ENCODE measurements around the gene BCL2L12. TPM values are rescaled to one million over a fixed set of nuclear protein-coding genes. Genes with fewer than 3 reads are reported as not detected.
A peak's percentile ranks its signal among the peaks of the same experiment; 100 is the strongest.

BCL2L12 gene
- total and polyA plus RNA-seq, 2 of the 13 experiments (the other 11 are each of a cell fraction or from before 2014, with no cell fraction given) = 26.8 to 40.8 TPM

DNA sequence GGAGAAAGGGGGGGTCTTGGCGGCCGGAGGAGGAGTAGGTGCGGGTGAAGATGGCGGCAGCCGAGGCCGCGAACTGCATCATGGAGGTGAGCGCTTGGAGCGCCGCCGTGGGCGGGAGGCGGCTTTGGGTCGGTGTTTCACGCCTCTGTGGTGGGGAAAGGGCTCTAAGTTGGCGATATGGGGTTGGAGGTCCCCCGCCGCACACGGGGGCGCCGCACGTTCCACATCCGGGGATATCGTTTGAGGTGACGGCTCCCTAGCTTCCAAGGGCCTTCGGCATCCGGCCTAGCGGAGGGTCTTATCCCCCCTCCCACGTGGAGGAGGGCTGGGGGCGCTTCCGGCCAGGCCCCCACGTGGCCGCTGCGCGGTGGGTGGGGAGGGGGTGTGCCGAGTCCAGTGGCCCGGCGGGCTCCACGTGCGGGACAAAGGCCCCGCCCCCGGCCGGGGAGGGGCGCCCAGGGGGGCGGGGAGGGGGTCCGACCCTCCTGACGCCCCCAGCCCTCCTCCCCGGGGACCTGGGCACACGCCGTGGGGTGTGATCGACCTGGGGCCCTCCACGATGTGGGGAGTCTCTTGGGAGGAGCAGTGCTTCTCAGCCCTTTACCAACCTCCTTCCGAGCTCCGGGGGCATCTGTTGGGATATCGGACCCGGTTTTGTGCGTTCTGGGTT lies 11.6 kb downstream of the BCL2L12 start, which contains the start of gene PRMT1 (continued):
- no peak for TF ChIP-seq SOX6 (IDR thresholded peaks at IDR 0.05)
- peak; percentile 36; the same call in 1 of the 2 replicates for TF ChIP-seq SOX6 (CRISPR knock-in tag; IDR thresholded peaks at IDR 0.05)
- TF ChIP-seq BCL6 (CRISPR knock-in tag; IDR thresholded peaks at IDR 0.05) = peak; percentile 31; the same call in 1 of the 2 replicates
- TF ChIP-seq NR2F1 (CRISPR knock-in tag; IDR thresholded peaks at IDR 0.05) = no peak; a peak in 1 of 4 replicates
- no peak for TF ChIP-seq CCDC6 (CRISPR knock-in tag; IDR thresholded peaks at IDR 0.05)
- TF ChIP-seq, protein P1, sequence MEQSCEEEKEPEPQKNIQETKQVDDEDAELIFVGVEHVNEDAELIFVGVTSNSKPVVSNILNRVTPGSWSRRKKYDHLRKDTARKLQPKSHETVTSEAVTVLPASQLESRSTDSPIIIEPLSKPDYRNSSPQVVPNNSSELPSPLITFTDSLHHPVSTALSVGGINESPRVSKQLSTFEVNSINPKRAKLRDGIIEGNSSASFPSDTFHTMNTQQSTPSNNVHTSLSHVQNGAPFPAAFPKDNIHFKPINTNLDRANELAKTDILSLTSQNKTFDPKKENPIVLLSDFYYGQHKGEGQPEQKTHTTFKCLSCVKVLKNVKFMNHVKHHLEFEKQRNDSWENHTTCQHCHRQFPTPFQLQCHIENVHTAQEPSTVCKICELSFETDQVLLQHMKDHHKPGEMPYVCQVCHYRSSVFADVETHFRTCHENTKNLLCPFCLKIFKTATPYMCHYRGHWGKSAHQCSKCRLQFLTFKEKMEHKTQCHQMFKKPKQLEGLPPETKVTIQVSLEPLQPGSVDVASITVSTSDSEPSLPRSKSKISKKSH (CRISPR knock-in tag; IDR thresholded peaks at IDR 0.05; ENCODE audit: borderline replicate concordance) = peak; percentile 4; the same call in 1 of the 2 replicates
- TF ChIP-seq ZSCAN29 (CRISPR knock-in tag; conservative IDR thresholded peaks at IDR 0.05) = no peak
- TF ChIP-seq PCBP1 (IDR thresholded peaks at IDR 0.05; ENCODE audit: borderline replicate concordance, low read depth, low read length) = no peak
- TF ChIP-seq, protein P2, sequence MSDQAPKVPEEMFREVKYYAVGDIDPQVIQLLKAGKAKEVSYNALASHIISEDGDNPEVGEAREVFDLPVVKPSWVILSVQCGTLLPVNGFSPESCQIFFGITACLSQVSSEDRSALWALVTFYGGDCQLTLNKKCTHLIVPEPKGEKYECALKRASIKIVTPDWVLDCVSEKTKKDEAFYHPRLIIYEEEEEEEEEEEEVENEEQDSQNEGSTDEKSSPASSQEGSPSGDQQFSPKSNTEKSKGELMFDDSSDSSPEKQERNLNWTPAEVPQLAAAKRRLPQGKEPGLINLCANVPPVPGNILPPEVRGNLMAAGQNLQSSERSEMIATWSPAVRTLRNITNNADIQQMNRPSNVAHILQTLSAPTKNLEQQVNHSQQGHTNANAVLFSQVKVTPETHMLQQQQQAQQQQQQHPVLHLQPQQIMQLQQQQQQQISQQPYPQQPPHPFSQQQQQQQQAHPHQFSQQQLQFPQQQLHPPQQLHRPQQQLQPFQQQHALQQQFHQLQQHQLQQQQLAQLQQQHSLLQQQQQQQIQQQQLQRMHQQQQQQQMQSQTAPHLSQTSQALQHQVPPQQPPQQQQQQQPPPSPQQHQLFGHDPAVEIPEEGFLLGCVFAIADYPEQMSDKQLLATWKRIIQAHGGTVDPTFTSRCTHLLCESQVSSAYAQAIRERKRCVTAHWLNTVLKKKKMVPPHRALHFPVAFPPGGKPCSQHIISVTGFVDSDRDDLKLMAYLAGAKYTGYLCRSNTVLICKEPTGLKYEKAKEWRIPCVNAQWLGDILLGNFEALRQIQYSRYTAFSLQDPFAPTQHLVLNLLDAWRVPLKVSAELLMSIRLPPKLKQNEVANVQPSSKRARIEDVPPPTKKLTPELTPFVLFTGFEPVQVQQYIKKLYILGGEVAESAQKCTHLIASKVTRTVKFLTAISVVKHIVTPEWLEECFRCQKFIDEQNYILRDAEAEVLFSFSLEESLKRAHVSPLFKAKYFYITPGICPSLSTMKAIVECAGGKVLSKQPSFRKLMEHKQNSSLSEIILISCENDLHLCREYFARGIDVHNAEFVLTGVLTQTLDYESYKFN (CRISPR knock-in tag; conservative IDR thresholded peaks at IDR 0.05) = no peak; the same call in none of the 2 replicates
- no peak for TF ChIP-seq SMARCE1 (IDR thresholded peaks at IDR 0.05; ENCODE audit: borderline replicate concordance)
- 0 out of 2 replicates have a peak, but pooled peaks have one; percentile 88 for TF ChIP-seq AHR (CRISPR knock-in tag; IDR thresholded peaks at IDR 0.05)
- TF ChIP-seq ZNF501 (CRISPR knock-in tag; IDR thresholded peaks at IDR 0.05) = peak; percentile 73
- TF ChIP-seq, protein P3, sequence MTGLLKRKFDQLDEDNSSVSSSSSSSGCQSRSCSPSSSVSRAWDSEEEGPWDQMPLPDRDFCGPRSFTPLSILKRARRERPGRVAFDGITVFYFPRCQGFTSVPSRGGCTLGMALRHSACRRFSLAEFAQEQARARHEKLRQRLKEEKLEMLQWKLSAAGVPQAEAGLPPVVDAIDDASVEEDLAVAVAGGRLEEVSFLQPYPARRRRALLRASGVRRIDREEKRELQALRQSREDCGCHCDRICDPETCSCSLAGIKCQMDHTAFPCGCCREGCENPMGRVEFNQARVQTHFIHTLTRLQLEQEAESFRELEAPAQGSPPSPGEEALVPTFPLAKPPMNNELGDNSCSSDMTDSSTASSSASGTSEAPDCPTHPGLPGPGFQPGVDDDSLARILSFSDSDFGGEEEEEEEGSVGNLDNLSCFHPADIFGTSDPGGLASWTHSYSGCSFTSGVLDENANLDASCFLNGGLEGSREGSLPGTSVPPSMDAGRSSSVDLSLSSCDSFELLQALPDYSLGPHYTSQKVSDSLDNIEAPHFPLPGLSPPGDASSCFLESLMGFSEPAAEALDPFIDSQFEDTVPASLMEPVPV (CRISPR knock-in tag; IDR thresholded peaks at IDR 0.05) = peak; percentile 83
- peak; percentile 79 for TF ChIP-seq TGIF2 (CRISPR knock-in tag; IDR thresholded peaks at IDR 0.05)
- peak; percentile 92 for TF ChIP-seq TAF1 (CRISPR knock-in tag; IDR thresholded peaks at IDR 0.05)
- TF ChIP-seq ZFP41 (CRISPR knock-in tag; IDR thresholded peaks at IDR 0.05; ENCODE audit: borderline replicate concordance) = no peak
- peak; percentile 54 for TF ChIP-seq THAP11 (CRISPR knock-in tag; IDR thresholded peaks at IDR 0.05)
- TF ChIP-seq CBFB (CRISPR knock-in tag; IDR thresholded peaks at IDR 0.05) = 0 out of 2 replicates have a peak, but pooled peaks have one; percentile 45
- no peak for TF ChIP-seq ZFP36L1 (CRISPR knock-in tag; IDR thresholded peaks at IDR 0.05)

Data from HepG2 (cell line).